Measurements from ENCODE around the gene CCDC7.
"Not testable (repeated sequence)": the region's sequence is repeated elsewhere in the genome, so short reads cannot be mapped to it uniquely, and the experiment has no call there.

Gene CCDC7

GRCh38 chr10:32445740-32446535, at the start of gene CCDC7:
Gene CCDC7 (plus strand): TSS chr10:32446140. CDS start chr10:32451643, 5,503 bp downstream.
- peak; percentile 83 for DNase-seq (ENCODE audit: low spot score)

DNA sequence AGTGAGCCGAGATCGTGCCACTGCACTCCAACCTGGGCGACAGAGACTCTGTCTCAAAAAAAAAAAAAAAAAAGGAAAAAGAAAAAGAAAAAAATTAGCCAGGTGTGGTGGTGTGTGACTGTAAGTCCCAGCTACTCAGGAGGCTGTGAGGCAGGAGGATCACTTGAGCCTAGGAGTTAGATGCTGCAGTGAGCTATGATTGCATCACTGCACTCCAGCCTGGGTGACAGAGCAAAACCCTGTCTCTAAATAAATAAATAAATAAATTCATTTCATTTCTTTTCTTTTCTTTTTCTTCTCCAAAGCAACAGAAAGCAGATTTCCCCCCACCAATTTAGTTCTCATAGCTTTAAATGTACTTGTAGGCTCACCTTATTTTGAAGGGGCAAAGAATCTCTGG, 48.8 kb upstream of the CCDC7 start:
- DNase-seq (ENCODE audit: low spot score), result not testable (repeated sequence)

GRCh38 chr10:32399720-32400119, 46.2 kb upstream of the CCDC7 start:
- not testable (repeated sequence) for DNase-seq (ENCODE audit: low spot score)

- no peak for DNase-seq (ENCODE audit: low spot score)
These were observed 45.0 kb upstream of the CCDC7 start for GRCh38 chr10:32400961-32401360.

- DNase-seq (ENCODE audit: low spot score), result no peak
These were observed 43.4 kb upstream of the CCDC7 start for GRCh38 chr10:32402499-32402898.

DNA sequence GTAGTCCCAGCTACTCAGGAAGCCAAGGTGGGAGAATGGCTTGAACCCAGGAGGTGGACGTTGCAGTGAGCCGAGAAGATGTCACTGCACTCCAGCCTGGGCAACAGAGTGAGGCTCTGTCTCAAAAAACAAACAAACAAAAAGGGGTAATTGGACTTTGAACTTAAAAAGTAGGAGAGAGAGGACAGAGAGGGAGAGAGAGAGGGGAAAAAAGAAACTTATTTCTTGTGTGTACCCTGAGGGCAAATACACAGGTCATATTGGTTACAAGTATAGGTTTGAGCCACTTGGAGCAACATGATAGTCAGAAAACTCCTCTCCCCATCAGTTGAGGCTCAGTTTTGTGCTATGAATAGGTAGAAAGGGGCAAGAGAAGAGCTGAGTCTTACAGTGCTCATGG, 42.8 kb upstream of the CCDC7 start:
- DNase-seq (ENCODE audit: low spot score), result no peak

DNA sequence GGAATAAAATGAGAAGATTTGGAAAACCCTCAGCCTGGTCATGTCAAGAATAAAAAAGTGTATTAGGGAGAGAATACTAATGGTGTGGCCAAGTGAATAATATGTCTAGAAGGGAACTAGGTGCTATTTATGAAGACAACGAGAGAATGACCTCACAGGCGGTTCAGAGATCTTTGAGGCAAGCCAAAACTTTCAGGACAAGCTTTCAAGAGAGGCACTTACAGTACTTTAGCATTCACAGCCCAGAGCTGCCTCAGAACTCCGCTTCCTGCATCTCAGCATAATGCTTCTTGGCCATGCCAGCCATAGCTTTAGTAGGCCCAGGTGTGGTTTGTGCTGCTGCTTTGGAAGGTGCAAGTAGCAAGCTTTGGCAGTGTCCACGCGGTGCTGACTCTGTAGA, 37.2 kb upstream of the CCDC7 start:
- DNase-seq (ENCODE audit: low spot score), result no peak

- DNase-seq (ENCODE audit: low spot score), result no peak
These were observed 36.2 kb upstream of the CCDC7 start for GRCh38 chr10:32409741-32410140.

DNA sequence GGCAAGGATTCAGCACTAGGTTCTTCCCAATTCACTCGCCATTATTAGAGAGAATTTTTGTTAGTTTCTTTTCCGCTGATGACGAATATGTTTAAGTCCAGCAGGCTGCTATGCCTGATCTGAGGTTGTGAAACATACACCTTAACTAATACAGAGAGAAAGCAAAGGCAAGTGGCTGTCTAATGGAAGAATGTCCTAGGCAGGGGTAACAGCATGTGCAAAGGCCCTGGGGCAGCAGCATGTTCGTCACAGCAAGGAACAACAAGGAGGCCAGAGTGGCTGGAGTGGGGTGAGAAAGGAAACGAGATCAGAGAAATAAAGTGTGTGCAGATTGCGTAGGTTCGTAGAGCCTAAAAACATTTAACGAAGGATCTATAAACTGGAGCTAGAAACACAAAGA, 35.4 kb upstream of the CCDC7 start:
- no peak for DNase-seq (ENCODE audit: low spot score)

- no peak for DNase-seq (ENCODE audit: low spot score)
These were observed 34.0 kb upstream of the CCDC7 start for GRCh38 chr10:32411797-32412498.

DNA sequence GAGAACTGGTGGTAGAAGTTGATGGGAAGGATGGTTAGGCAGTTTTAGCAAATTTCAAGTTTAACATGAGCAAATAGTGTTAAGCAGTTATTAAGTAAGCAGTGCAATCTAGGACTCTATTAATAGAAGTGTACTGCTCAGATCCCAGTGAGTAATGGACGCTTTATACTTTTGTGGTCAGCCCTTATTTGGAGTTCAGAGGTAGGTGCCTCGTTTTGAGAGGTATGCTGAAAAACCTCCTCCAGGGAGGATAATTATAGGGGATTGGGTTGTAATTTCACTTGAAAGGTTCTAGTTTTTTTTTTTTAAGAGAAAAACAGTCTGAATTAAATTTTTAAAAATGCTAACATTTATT, 33.5 kb upstream of the CCDC7 start:
- no peak for DNase-seq (ENCODE audit: low spot score)

DNA sequence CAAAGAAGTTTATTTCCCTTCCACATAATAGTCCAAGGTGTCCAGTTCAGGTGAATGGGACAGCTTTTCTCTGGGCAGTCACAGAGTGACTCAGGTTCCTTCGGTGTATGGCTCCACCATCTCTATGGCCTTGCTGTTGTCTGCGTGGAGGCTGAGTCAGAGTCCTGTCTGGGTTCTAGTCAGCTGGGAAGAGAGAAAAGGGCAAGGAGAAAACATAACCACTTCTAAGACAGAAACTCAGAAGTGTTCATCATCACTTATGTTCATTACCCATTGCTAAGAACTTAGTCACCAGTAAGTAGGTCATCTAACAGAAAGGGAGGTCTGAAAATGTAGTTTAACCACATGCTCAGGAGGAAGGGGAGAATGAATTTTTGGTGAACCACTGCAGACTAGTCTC, 32.4 kb upstream of the CCDC7 start:
- DNase-seq (ENCODE audit: low spot score), result no peak

- DNase-seq (ENCODE audit: low spot score), result no peak
These were observed 30.6 kb upstream of the CCDC7 start for GRCh38 chr10:32415361-32415760.

- no peak for DNase-seq (ENCODE audit: low spot score)
These were observed 27.9 kb upstream of the CCDC7 start for GRCh38 chr10:32417911-32418547.

- DNase-seq (ENCODE audit: low spot score), result no peak
These were observed 27.4 kb upstream of the CCDC7 start for GRCh38 chr10:32418572-32418971.

DNA sequence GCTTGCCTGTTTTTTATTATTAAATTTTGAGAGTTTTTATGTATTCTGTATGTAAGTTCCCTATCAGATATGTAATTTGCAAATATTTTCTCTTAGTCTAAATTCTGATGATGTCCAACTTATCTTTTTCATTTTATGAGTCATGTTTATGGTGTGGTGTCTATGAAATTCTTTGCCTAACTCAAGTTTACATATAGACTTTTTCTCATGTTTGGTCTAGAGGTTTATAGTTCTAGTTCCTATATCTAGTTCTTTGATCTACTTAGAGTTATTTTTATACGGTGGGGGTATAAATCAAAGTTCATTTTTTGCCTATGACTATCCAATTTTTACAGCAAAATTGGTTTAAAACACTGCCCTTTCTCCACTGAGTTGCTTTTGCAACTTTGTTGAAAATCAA, 26.3 kb upstream of the CCDC7 start:
- no peak for DNase-seq (ENCODE audit: low spot score)

DNA sequence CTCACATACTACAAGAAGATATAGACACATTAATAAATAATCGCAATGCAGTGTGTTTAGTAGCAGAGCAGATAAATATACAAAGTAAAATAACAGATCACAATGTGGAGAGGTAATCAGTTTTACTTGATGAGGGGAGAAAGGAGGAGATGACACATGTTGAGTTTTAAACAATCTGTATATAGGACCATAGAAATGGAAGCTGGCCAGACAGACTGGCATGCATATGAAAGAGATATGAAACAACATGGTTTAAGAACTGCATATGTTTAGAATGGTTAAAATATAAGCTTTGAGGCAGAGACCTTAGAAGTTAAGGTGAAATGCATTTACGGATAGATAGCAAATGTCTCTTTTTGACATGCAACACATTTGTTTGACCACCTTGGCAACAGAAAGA, 19.8 kb upstream of the CCDC7 start:
- DNase-seq (ENCODE audit: low spot score), result no peak

DNA sequence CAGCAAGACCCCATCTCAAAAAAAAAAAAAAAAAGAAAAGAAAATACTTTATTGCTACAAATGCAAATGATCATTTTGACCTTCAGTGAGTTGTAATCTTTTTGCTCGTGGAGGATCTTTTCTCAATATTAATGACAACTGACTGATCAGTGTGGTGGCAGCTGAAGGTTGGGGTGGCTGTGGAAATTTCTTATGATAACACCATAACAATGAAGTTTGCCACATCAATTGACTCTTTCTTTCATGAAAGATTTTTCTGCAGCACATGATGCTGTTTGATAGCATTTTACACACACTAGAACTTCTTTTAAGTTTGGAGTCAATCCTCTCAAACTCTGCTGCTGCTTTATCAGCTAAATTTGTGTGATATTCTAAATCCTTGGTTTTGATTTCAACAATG, 12.4 kb upstream of the CCDC7 start:
- DNase-seq (ENCODE audit: low spot score), result no peak

GRCh38 chr10:32436215-32436614, 9.7 kb upstream of the CCDC7 start:
- no peak for DNase-seq (ENCODE audit: low spot score)

DNA sequence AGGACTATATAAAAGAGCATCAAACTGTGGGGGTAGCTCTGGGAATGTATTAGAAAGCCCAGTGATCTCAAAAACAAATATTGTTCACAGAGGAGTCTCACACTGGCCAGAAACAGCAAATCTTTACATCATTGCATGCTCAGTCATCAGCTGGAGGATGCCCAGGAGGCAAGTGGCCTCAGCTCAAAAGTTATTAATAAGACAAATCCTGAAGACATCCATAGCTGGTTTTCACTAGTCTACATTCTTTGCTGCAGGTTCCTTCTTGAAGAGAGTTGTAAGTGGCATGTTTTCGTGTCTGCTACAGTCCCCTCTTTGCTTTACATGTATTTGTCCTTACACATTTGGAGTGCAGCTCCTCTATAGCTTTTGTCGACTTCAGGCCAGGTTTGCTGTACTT, 8.6 kb upstream of the CCDC7 start:
- DNase-seq (ENCODE audit: low spot score), result no peak

DNA sequence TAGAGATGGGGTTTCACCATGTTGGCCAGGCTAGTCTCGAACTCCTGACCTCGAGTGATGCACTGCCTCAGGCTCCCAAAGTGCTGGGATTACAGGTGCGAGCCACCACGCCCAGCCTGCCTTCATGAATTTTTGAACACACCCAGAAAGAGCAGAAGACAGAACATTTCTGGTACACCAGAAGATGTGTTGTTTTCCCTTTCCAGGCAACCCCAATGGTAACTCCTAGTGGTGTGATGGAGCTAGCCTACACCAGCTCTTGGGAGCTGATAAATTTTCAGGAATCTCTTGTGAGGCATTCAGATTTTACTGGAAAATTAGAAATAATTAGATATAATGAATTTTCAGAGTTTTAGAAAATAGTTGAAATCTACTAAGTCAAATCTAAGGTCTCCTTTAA, 904 bp upstream of the CCDC7 start:
- DNase-seq (ENCODE audit: low spot score), result no peak

DNA sequence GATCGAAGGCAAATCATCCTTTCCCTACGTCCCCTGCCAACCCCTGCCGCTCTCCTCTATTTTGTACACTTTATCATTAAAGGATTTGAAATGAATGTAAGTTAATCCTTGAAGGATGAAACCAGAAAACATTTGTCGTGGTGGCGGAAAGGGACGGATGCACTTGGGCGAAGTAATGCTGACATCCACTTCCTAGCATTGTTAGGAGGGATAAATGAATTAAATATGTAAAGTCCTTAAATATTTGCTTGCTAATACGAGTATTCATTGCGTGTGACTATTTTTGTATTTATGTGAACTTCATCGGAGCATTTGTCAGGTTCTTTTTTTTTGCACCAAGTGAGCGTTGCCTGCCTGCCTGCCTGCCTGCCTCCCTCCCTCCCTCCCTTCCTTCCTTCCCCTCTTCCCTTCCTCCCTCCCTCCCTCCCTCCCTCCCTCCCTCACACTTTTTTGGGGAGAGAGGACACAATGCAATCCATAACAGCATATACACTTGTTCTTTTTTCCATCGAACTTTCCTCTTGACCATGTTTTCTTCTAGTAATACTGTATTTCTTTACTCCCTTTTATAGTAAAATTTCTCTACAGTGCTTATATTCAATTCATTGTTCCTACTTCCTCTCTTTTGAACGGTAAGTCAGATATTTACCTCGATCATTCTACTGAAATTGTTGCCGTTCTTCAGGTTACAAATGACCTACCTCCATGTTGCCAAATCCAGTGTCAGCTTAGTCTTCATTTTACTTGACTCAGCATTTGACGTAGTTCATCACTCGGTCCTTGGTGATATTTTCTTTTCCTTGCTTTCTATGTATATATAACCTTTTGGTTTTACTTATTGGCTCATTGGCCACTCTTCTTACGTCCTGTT, 831 bp downstream of the CCDC7 start:
- peak; percentile 10 for DNase-seq (ENCODE audit: low spot score)

Measured in hematopoietic multipotent progenitor cell treated with erythropoietin and hydrocortisone succinate and interleukin-3 and kit ligand, for 17 days (in vitro differentiated cells).